MCF 10A (cell line): ENCODE results near the gene ADARB2. TPM values are rescaled to one million over a fixed set of nuclear protein-coding genes. Genes with fewer than 3 reads are reported as not detected.
"Not testable (repeated sequence)": the region's sequence is repeated elsewhere in the genome, so short reads cannot be mapped to it uniquely, and the experiment has no call there.

ENCODE experiments used
- BruUV-seq: library from RNA; stranded (reverse); fragments of 400-500 nt; replicated peaks from 2 replicates; lab custom pipeline; 2021; lab: Mats Ljungman, UMichigan
- CTCF ChIA-PET: fragments of 300-600 bp; sonication (Branson Sonifier 250); formaldehyde crosslinking; extraction: SDS; loops from one replicate; lab custom pipeline; 2021; ENCODE audit warnings: antibody characterized with exemption, inconsistent platforms; lab: Yijun Ruan, JAX
- POLR2A ChIA-PET: fragments of 300-600, 350-650 bp; sonication (Branson Sonifier 250); formaldehyde crosslinking; extraction: SDS; loops from one replicate; lab custom pipeline; 2020; ENCODE audit warnings: antibody characterized with exemption, inconsistent platforms; lab: Yijun Ruan, JAX
- DNase-seq: peaks from one replicate; pipeline ENCODE4 v3.0.0-alpha.2; 2018; ENCODE audit not compliant: unreplicated experiment
- H3K27ac Mint-ChIP-seq: one replicate; pipeline ENCODE4 v1.8.0; 2022; ENCODE audit warnings: mild to moderate bottlenecking, low read depth, mixed read lengths; ENCODE audit not compliant: unreplicated experiment
- H3K27me3 Mint-ChIP-seq: one replicate; pipeline ENCODE4 v1.8.0; 2022; ENCODE audit warnings: mixed read lengths; ENCODE audit not compliant: insufficient read depth, unreplicated experiment
- H3K36me3 Mint-ChIP-seq: one replicate; pipeline ENCODE4 v1.8.0; 2022; ENCODE audit warnings: mild to moderate bottlenecking, moderate library complexity, mixed read lengths; ENCODE audit not compliant: insufficient read depth, unreplicated experiment
- H3K4me1 Mint-ChIP-seq: one replicate; pipeline ENCODE4 v1.8.0; 2022; ENCODE audit warnings: mixed read lengths; ENCODE audit not compliant: insufficient read depth, unreplicated experiment
- H3K4me3 Mint-ChIP-seq: one replicate; pipeline ENCODE4 v1.8.0; 2022; ENCODE audit warnings: mild to moderate bottlenecking, moderate library complexity, mixed read lengths; ENCODE audit not compliant: unreplicated experiment
- H3K9me3 Mint-ChIP-seq: one replicate; pipeline ENCODE4 v1.8.0; 2022; ENCODE audit warnings: mixed read lengths; ENCODE audit not compliant: unreplicated experiment
- CTCF ChIP-seq: fragments of 200-600 bp; IDR thresholded peaks from one replicate; pipeline ENCODE4 v1.8.0; 2022; ENCODE audit warnings: antibody characterized with exemption, mild to moderate bottlenecking; ENCODE audit not compliant: unreplicated experiment
- intact Hi-C: fragments of 100-400 bp; cut with micrococcal nuclease; formaldehyde crosslinking; loops from 2 replicates; pipeline ENCODE4 v1.14.1; 2022
- total RNA-seq: library from RNA; stranded (reverse); gene quantifications from 2 replicates; pipeline ENCODE4 v1.2.3, GENCODE V29; 2022

ADARB2 gene
- total RNA-seq, 1 experiment from 2014 or later: 0.96 TPM

- CTCF ChIA-PET: no interaction called here
- H3K27me3 Mint-ChIP-seq: no peaks in the 10 kb centered on the region
Measured at GRCh38 chr10:1345368-1345767, 392.0 kb downstream of the ADARB2 start.

DNA sequence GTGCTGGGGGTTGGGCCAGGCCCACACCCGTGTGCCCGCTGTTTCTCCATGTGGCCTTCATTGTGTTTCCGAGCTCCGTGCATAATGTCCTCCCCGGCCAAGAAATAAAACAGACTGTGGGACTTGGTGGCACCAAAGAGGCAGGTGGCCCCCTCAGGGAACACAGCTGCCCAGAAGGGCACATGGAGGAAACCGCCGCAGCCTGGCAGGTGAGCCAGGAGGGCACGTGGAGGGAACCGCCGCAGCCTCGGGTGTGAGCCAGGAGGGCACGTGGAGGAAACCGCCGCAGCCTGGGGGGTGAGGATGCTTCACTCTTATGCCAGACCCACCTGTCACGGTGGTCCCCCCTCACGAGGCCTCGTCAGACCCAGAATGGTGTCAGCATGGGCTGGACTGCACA is 392.5 kb downstream of the ADARB2 start:
- TF ChIP-seq CTCF: no peak
- ChIA-PET POLR2A (no interaction called here), CTCF (no interaction called here)
- H3K4me3 Mint-ChIP-seq: no peak overlapping the region
- BruUV-seq: no TSS peak
- no peaks in the 10 kb centered on the region for H3K27me3 Mint-ChIP-seq
- DNase-seq: no peak
- intact Hi-C loops: no loop called here
- H3K4me1 Mint-ChIP-seq: peaks cover 6% of the 10 kb centered on the region
- no peaks in the 10 kb centered on the region for H3K9me3 Mint-ChIP-seq
- no peaks in the 10 kb centered on the region for H3K36me3 Mint-ChIP-seq
- H3K27ac Mint-ChIP-seq: no peak overlapping the region

More at GRCh38 chr10:1345368-1345767, 392.0 kb downstream of the ADARB2 start:
- Mint-ChIP-seq H3K27ac (no peak overlapping the region), H3K4me3 (no peak overlapping the region), H3K4me1 (peaks cover 6% of the 10 kb centered on the region), H3K36me3 (no peaks in the 10 kb centered on the region), H3K9me3 (no peaks in the 10 kb centered on the region)
- intact Hi-C loops: no loop called here
- TF ChIP-seq CTCF: no peak
- DNase-seq: no peak
- POLR2A ChIA-PET: no interaction called here
- BruUV-seq: no TSS peak

DNA sequence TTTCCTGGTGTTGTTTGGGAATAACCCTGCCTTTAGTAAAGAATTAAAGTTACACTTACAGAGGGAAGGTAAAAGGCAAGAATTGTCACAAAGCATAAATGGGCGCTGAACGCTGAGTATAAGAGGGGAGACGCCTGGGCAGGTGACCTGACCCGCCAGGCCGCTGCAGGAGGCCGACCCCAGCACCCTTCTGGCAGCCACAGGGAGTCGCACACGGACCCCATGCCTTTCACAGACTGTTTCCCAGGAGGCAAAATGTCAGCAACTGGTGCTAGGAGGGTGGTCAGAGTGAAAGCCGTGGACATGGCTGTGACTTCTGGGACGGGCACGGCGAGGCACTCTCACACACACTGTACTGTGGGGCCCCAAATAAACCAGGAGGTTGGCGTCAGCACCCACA is 392.9 kb downstream of the ADARB2 start:
- Mint-ChIP-seq H3K27ac (no peak overlapping the region), H3K4me1 (peaks cover 6% of the 10 kb centered on the region), H3K27me3 (no peaks in the 10 kb centered on the region), H3K36me3 (no peaks in the 10 kb centered on the region), H3K9me3 (no peaks in the 10 kb centered on the region), H3K4me3 (no peak overlapping the region)
- ChIA-PET POLR2A (no interaction called here), CTCF (no interaction called here)
- intact Hi-C loops: no loop called here
- no peak for TF ChIP-seq CTCF
- no TSS peak for BruUV-seq
- no peak for DNase-seq

DNA sequence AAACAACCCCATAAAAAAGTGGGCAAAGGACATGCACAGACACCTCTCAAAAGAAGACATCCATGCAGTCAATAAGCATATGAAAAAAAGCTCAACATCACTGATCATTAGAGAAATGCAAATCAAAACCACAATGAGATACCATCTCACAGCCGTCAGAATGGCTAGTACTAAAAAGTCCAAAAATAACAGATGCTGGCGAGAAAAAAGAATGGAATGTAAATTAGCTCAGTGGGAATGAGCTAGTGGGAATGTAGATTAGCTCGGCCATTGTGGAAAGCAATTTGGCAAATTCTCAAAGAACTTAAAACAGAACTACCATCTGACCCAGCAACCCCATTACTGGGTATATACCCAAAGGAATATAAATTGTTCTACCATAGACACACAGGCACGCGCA is 394.1 kb downstream of the ADARB2 start:
- no peak overlapping the region for H3K4me3 Mint-ChIP-seq
- TF ChIP-seq CTCF: no peak
- no peaks in the 10 kb centered on the region for H3K36me3 Mint-ChIP-seq
- intact Hi-C loops: no loop called here
- H3K9me3 Mint-ChIP-seq: no peaks in the 10 kb centered on the region
- H3K27me3 Mint-ChIP-seq: no peaks in the 10 kb centered on the region
- H3K27ac Mint-ChIP-seq: no peak overlapping the region
- POLR2A ChIA-PET: no interaction called here
- BruUV-seq: no TSS peak
- DNase-seq: no peak
- CTCF ChIA-PET: no interaction called here
- H3K4me1 Mint-ChIP-seq: peaks cover 6% of the 10 kb centered on the region

DNA sequence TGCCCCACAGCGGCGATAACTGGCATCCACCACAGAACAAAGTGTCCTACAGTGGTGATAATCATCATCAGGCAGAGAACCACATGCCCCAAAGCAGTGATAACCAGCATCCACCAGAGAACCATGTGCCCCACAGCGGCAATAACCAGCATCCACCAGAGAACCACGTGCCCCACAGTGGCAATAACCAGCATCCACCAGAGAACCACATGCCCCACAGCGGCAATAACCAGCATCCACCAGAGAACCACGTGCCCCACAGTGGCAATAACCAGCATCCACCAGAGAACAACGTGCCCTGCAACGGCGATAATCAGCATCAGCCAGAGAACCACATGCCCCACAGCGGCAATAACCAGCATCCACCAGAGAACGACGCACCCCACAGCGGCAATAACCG is 396.3 kb downstream of the ADARB2 start:
- intact Hi-C loops, H3K4me3 Mint-ChIP-seq, H3K9me3 Mint-ChIP-seq, H3K27me3 Mint-ChIP-seq, H3K27ac Mint-ChIP-seq, DNase-seq, POLR2A ChIA-PET, H3K36me3 Mint-ChIP-seq, CTCF ChIA-PET, BruUV-seq, H3K4me1 Mint-ChIP-seq: not testable (repeated sequence)
